GM12892 (cell line): ENCODE data around the gene L1TD1.
"Not testable (repeated sequence)": the region's sequence is repeated elsewhere in the genome, so short reads cannot be mapped to it uniquely, and the experiment has no call there.

Source experiments
- DNase-seq: peaks from one replicate; pipeline ENCODE4 v3.0.0; 2011; ENCODE audit not compliant: insufficient read length
- FAIRE-seq: peaks from 2 replicates; lab custom pipeline; 2011; peaks lifted over from hg19 to GRCh38; lab: Jason Lieb, UNC
- POLR2A ChIP-seq: IDR thresholded peaks from 2 replicates; pipeline ENCODE4 v1.6.1; 2011; ENCODE audit warnings: low read depth, low read length, control low read depth
- POLR2AphosphoS5 ChIP-seq: IDR thresholded peaks from 2 replicates; pipeline ENCODE4 v1.6.1; 2011; ENCODE audit warnings: low read depth, low read length, control low read depth
- TAF1 ChIP-seq: IDR thresholded peaks from 2 replicates; pipeline ENCODE4 v1.6.1; 2011; ENCODE audit warnings: low read depth, mild to moderate bottlenecking, control low read depth, low read length, borderline replicate concordance

Gene L1TD1

GRCh38 chr1:62228136-62228882 lies 33.7 kb downstream of the L1TD1 start:
- no peak for DNase-seq
- no peak for FAIRE-seq
- TF ChIP-seq TAF1: no peak
- no peak for TF ChIP-seq POLR2A
- no peak for TF ChIP-seq POLR2AphosphoS5

- FAIRE-seq: no peak
- no peak for DNase-seq
- TF ChIP-seq POLR2AphosphoS5: no peak
- TF ChIP-seq POLR2A: no peak
- no peak for TF ChIP-seq TAF1
These were observed 34.2 kb downstream of the L1TD1 start for GRCh38 chr1:62228883-62229187.

DNA sequence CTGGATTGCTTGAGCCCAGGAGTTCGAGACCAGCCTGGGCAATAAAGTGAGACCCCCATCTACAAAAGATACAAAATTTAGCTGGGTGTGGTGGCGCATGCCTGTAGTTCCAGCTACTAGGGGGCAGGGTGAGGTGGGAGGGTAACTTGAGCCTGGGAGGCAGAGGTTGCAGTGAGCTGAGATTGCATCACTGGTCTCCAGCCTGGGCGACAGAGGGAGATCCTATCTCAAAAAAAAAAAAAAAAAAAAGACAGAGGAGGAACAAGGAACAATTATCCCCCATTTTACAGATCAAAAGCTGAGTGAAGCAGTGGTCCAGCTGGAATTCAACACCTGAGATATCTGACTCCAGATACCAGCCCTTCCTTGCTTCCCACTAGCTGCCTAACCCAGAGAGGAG lies 34.8 kb downstream of the L1TD1 start:
- DNase-seq: no peak
- FAIRE-seq: no peak
- TF ChIP-seq TAF1 (no peak), POLR2A (no peak)

DNA sequence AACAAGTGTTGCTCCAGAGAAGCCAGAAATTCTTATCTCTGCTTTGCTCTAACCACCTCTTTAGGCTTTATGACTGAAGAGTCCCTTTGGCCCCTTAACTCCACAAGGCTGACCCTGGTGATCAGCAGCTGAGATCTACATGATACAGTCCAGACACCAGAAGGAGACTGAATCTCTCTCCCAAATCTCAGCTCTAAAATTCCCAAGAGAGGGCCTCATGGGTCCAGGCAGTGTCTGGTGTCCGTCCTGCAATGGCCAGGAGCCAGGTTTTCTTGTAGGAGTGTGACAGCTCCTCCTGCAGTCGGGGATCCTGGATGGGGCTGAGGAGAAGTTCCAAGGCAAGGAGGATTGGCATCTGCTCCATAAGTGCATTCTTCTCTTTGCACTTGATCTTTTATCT lies 35.3 kb downstream of the L1TD1 start:
- TF ChIP-seq POLR2A (no peak), POLR2AphosphoS5 (no peak), TAF1 (no peak)
- DNase-seq (no peak), FAIRE-seq (no peak)

DNA sequence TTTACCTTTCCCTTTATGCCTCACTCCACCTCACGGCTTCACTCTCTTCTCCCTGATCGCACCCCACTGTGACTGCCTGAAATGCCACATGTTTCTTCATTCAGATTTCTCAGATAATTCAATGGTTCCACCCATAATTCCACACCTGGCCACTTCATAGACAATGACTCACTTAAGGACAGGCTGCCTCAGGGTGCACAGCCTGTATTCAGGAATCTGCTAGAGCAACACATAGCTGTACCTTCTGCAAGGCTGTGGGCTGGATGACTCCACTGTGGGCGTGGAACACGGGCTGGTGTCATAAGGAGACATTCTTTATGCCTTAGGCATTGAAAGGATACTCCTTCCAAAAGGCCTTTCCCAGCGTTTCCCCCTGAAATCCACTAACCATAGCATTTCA lies 36.1 kb downstream of the L1TD1 start:
- TF ChIP-seq POLR2A: no peak
- no peak for TF ChIP-seq TAF1
- no peak for TF ChIP-seq POLR2AphosphoS5
- FAIRE-seq (no peak), DNase-seq (no peak)

DNA sequence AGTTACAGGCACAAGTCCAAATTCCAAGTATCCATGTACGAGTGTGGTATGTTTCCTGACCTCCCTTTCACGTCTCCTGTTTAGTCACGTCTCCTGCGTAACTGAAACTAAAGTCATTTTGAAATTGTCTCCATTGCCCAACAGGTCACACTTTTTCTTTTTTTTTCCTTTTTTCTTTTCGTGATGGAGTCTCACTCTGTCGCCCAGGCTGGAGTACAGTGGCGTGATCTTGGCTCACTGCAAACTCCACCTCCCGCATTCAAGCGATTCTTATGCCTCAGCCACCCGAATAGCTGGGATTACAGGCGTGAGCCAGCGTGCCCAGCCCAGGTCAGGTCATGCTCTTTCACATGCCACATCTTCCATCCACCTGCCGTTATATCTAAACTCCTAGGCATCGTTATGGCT lies 38.2 kb downstream of the L1TD1 start:
- FAIRE-seq (no peak), DNase-seq (no peak)
- no peak for TF ChIP-seq POLR2AphosphoS5
- TF ChIP-seq POLR2A: no peak
- TF ChIP-seq TAF1: no peak

DNA sequence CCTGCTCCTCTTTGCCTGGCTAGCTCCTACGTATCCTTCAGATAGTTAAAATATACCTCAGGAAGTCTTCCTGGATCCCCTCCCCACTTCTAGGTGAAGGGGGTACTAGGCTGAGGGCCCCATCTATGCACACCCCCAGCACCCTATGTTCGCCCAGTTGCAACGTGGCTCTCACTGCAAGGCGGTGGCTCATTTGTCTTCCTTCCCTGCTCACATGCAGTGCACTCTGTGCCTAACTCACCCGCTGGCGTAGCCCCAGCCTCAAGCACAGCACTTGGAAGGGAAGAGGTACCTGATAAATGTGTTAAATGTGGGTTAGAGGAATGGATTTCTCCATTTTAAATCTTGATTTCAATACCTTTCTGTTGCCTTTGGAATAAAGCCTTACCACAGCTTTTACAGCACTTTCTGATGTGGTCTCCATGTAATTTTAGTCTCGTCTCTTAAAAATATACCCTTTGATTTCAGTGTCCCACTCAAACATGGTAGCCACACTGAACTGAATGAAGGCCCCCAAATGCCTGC lies 39.3 kb downstream of the L1TD1 start:
- TF ChIP-seq TAF1: no peak
- TF ChIP-seq POLR2AphosphoS5: no peak
- no peak for TF ChIP-seq POLR2A
- DNase-seq: no peak
- no peak for FAIRE-seq

DNA sequence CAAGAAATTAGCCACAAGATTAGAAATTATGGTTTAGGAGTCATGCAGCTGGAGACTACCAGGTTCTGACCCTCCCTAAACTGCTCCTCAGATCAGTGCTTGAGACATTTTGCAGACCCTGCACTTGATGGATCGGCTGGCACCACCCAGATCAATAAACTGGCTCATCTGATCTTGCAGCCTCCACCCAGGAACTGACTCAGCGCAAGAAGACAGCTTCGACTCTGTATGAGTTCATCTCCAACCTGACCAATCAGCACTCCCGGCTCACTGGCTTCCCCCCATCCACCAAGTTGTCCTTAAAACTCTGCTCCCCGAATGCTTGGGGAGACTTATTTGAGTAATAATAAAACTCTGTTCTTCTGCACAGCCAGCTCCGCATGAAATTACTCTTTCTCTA lies 40.0 kb downstream of the L1TD1 start:
- no peak for TF ChIP-seq TAF1
- TF ChIP-seq POLR2A: no peak
- no peak for TF ChIP-seq POLR2AphosphoS5
- FAIRE-seq (no peak), DNase-seq (no peak)

DNA sequence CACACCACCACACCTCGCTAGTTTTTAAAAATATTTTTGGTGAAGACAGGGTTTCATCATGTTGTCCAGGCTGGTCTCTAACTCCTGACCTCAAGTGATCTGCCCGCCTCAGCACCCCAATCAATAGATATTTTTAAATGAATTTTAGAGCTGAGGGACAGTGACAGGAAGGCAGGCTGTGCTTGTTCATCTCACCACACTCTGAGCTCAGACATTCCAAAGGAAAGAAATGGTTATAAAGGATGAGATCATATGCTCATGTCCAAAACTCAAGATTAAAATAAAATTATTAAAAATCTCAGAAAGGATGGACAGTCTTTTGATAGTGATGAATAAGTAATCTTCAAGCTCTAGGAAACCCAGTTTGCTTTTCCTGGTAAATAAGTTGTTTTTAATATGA lies 40.9 kb downstream of the L1TD1 start:
- DNase-seq: no peak
- TF ChIP-seq POLR2A (no peak), TAF1 (no peak), POLR2AphosphoS5 (no peak)
- no peak for FAIRE-seq

DNA sequence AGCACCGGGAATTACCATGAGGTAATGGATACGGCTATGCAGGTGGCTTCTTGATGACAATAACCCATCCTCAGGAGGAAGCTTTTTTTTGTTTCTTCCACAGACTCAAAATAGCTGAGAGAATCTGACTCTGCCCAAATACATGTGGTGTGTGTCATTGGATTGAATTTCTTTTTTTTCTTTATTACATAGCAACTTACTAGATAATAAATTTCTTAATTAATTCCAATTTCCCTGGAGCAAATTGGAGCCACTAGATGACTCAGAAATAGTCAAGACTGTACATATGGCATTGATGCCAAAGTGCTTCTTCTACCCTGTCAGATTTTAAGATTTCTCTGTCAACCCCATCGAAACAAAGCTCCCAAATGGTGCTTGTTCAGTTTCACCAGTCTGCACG lies 42.7 kb downstream of the L1TD1 start:
- DNase-seq (no peak), FAIRE-seq (no peak)
- TF ChIP-seq POLR2AphosphoS5: no peak
- TF ChIP-seq TAF1: no peak
- TF ChIP-seq POLR2A: no peak

DNA sequence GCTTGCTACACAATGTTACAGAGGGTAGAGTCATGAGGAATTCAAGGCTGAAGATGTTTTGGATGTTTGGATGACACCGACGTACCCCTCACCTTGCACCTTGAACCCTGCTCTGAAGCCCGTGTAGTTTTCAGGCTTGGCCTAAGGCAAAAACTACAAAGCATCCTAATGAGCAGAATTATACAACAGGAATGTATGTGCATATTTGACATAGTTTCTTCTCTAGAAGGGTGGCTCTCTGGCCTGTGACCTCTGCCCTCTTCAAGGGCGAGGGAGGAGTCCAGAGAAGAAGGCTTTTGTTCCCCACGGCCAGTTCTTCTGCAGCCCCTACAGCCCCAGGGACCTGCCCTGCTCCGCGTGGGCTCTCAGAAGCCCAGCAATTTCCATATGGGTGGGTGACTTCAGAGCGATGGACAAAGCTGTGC lies 43.3 kb downstream of the L1TD1 start:
- TF ChIP-seq TAF1 (no peak), POLR2A (no peak), POLR2AphosphoS5 (no peak)
- DNase-seq (no peak), FAIRE-seq (no peak)

- DNase-seq (no peak), FAIRE-seq (no peak)
- TF ChIP-seq POLR2A (no peak), TAF1 (no peak), POLR2AphosphoS5 (no peak)
These were observed 43.9 kb downstream of the L1TD1 start for GRCh38 chr1:62238507-62238906.

DNA sequence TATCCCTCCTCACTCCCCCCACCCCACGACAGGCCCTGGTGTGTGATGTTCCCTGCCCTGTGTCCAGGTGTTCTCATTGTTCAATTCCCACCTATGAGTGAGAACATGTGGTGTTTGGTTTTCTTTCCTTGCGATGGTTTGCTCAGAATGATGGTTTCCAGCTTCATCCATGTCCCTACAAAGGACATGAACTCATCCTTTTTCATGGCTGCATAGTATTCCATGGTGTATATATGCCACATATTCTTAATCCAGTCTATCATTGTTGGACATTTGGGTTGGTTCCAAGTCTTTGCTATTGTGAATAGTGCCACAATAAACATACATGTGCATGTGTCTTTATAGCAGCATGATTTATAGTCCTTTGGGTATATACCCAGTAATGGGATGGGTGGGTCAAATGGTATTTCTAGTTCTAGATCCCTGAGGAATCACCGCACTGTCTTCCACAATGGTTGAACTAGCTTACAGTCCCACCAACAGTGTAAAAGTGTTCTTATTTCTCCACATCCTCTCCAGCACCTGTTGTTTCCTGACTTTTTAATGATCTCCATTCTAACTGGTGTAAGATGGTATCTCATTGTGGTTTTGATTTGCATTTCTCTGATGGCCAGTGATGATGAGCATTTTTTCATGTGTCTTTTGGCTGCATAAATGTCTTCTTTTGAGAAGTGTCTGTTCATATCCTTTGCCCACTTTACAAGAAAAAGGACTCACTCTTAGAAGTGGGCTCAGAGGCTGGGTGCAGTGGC lies 45.2 kb downstream of the L1TD1 start:
- not testable (repeated sequence) for FAIRE-seq, DNase-seq
